ENCODE data around the gene C3AR1.
"Not testable (repeated sequence)": the region's sequence is repeated elsewhere in the genome, so short reads cannot be mapped to it uniquely, and the experiment has no call there.

The C3AR1 gene

DNA sequence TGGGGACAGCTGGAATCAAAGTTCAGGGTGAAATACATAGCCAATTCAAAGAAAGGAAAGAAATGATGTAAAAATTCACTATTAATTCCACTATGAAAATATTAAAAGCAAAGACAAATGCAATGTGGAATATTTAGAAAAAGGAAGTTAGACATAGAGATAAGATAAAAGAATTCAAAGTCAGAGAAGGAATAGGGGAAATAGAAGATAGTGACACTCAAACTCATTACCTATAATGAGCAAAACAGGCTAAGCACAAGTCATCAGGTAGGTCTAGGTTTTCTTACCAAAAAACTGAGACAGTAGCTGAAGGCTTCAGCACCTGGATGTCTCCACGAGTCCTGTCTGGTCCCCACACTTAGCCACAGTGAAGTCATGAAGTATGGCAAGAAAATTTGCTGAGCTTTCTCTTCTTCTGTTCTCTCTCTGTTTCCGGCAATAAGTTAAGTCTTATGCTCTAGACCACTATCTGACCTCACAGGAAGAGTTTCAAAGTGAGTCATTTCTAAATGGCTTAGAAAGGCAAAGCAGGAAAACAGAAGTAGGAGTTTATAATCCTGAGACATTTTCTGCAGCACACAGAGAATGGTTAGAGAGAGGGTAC, at the start of gene C3AR1:
C3AR1 (minus strand) TSS at position 369 of the 604 bp plus-strand sequence. CDS start 6,174 bp downstream, outside the sequence.
- DNase-seq (ENCODE audit: low read depth in 2 of 2), result no peak

- not testable (repeated sequence) for DNase-seq (ENCODE audit: low read depth in 2 of 2)
Observed at GRCh38 chr12:8113117-8113516, 47.0 kb upstream of the C3AR1 start.

GRCh38 chr12:8108808-8109398, 42.7 kb upstream of the C3AR1 start:
- peak; percentile 53 for DNase-seq (ENCODE audit: low read depth in 2 of 2)

DNA sequence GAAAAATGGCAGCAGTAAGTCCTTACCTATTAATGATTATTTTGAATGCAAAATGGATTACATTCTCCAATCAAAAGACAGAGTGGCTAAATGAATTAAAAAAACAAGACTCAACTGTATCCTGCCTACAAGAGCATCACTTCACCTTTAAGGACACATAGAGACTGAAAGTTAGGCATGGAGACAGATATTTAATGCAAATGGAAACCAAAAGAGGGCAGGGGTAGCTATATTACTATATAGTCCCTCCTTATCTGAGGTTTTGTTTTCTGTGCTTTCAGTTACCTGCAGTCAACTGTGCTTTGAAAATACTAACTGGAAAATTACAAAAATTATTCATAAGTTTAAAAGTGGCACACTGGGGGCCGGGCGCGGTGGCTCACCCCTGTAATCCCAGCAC, 33.1 kb upstream of the C3AR1 start:
- DNase-seq (ENCODE audit: low read depth in 2 of 2), result no peak

- no peak for DNase-seq (ENCODE audit: low read depth in 2 of 2)
Observed at GRCh38 chr12:8096281-8096915, 30.2 kb upstream of the C3AR1 start.

- DNase-seq (ENCODE audit: low read depth in 2 of 2), result no peak
Observed at GRCh38 chr12:8093291-8093690, 27.1 kb upstream of the C3AR1 start.

DNA sequence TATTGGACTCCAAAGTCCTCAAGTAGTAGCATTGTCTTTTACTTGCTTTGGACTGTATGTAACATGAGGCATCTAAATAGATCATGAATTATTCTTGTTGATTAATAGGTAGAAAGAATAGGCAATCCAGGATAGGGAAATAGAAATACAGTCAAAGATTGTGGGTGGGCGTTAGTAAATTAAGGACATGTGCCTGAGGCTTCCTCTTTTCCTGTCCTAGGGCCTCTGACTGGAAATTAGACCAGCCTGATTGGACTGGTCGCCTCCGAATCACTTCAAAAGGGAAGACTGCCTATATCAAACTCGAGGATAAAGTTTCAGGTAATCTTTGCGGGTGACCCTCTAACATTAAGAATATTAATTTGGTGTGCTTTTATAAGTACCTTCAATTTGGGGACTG, 23.6 kb upstream of the C3AR1 start:
- DNase-seq (ENCODE audit: low read depth in 2 of 2), result no peak

DNA sequence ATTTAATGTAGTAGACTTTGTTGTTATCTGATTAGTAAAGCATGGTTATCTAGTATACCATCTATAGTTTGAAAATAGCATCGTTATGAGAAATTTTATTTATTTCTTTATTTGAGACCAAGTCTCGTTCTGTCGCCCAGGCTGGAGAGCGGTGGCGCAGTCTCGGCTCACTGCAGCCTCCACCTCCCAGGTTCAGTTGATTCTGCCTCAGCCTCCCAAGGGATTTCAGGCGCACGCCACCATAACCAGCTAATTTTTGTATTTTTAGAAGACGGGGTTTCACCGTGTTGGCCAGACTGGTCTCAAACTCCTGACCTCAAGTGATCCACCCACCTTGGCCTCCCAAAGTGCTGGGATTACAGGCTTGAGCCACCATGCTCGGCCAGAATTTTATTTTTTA, 23.1 kb upstream of the C3AR1 start:
- DNase-seq (ENCODE audit: low read depth in 2 of 2), result not testable (repeated sequence)

DNA sequence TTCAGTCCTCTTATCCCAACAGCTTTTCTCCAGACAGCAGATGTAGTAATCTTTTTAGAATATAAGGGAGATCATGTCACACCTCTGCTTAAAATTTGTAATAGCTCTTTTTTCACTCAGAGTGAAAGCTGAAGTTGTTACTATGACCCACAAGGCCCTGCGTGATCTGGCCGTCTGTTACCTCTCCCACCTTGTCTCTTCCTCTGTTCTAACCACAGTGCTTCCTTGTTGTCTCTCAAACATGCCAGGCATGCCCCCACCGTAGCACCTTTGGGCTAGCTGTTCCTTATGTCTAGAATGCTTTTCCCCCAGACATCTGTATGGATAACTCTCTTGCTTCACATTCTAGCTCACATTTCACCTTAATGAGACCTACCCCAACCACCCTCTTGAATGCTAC, 22.4 kb upstream of the C3AR1 start:
- DNase-seq (ENCODE audit: low read depth in 2 of 2), result no peak

- no peak for DNase-seq (ENCODE audit: low read depth in 2 of 2)
Observed at GRCh38 chr12:8087666-8088065, 21.5 kb upstream of the C3AR1 start.

- DNase-seq (ENCODE audit: low read depth in 2 of 2), result not testable (repeated sequence)
Observed at GRCh38 chr12:8084351-8084750, 18.2 kb upstream of the C3AR1 start.

DNA sequence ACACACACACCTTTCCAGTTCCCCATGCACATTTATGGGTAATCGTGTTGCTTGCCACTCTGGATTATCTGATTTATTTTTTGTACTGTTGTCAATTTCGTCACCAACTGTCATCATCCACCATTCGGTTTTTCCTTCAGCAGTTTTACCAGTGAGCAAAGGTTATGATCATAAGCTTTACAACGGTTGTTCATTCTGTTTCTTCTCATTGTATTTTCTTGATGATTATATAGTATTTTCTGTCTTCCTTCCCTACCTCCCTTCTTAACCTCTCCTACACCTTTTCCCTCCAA, 16.6 kb upstream of the C3AR1 start:
- no peak for DNase-seq (ENCODE audit: low read depth in 2 of 2)

GRCh38 chr12:8081251-8081920, 15.2 kb upstream of the C3AR1 start:
- DNase-seq (ENCODE audit: low read depth in 2 of 2), result no peak

DNA sequence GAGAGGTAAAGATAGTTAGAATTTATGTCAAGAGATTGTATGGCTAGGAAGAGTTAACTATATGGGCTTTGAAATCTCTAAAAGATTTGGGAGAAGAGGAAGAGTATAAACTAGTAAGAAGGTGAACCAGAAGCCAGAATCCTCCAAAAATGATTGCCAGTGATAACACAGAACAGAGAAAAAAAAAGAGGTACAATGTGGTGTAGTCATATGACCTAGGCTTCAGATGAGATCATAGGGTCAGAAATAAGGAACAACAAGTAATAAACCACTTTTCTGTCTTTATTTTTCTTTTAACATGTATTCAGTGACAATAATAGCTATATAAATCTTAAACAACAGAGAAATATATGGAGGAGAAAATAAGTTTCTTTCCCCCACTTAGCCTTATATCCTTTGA, 14.0 kb upstream of the C3AR1 start:
- no peak for DNase-seq (ENCODE audit: low read depth in 2 of 2)

DNA sequence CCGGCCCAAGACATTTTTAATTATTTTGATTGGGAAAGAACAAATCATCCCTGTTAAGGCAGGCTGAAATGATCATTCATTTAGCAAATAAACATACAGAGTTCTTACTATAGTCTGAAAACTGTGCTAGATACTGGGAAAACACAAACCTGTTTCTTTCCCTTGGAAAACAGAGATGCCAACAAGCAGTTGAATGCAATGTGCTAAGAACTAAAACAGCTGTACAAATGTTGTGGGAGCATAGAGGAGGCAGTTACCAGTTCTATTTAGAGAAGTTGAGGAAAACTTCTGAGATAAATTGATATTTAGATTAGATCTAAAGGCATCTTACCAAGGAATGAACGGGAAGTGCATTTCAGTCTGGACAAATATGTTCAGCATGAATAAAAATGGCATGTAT, 12.8 kb upstream of the C3AR1 start:
- DNase-seq (ENCODE audit: low read depth in 2 of 2), result no peak

GRCh38 chr12:8078398-8078797, 12.2 kb upstream of the C3AR1 start:
- peak; percentile 32 for DNase-seq (ENCODE audit: low read depth in 2 of 2)

GRCh38 chr12:8077207-8077606, 11.0 kb upstream of the C3AR1 start:
- no peak for DNase-seq (ENCODE audit: low read depth in 2 of 2)

DNA sequence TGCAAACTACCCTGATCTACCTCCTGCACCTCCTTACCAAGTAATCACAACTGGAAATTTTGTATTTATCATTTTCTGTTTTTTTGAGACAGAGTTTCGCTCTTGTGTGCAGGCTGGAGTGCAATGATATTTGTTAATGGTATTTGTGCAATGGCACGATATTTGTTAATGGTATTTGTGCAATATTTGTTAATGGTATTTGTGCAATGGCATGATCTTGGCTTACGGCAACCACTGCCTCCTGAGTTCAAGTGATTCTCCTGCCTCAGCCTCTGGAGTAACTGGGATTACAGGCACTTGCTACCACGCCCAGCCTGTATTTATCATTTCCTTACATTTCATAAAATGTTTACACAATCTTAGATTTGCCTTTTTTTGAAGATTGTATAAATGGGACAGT, 10.2 kb upstream of the C3AR1 start:
- no peak for DNase-seq (ENCODE audit: low read depth in 2 of 2)

- no peak for DNase-seq (ENCODE audit: low read depth in 2 of 2)
Observed at GRCh38 chr12:8075935-8076334, 9.8 kb upstream of the C3AR1 start.

DNA sequence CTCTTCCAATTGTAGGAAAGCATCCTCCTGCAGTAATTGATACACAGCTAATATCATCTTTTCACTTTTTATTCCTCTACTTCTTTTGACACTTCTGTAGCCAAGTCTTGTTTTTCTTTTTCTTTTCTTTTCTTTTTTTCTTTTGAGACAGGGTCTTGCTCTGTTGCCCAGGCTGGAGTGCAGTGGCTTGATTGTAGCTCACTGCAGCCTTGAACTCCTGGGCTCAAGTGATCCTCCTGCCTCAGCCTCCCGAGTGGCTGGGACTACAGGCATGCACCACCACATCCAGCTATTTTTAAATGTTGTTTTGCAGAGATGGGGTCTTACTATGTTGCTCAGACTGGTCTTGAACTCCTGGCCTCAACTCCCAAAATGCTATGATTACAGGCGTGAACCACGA, 5.7 kb upstream of the C3AR1 start:
- DNase-seq (ENCODE audit: low read depth in 2 of 2), result not testable (repeated sequence)

DNA sequence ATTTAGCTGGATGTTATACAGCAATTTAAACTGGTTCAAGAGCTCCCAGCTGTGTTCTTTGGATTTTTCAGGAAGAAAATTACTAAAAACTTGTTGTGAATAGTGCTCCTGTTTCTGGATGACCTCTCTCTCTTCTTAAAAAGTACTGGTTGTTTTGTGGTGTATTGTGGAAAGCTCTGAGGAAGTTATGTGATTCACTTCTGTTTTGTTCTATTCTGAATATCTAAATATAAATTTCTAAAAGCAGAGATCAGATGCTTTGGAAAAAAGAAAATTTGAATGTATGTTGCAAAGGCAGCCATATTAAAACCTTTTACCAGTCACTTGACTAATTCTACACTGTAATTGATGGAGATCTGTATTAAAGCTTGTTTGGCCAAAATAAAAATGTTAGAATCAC, 3.4 kb upstream of the C3AR1 start:
- no peak for DNase-seq (ENCODE audit: low read depth in 2 of 2)

DNA sequence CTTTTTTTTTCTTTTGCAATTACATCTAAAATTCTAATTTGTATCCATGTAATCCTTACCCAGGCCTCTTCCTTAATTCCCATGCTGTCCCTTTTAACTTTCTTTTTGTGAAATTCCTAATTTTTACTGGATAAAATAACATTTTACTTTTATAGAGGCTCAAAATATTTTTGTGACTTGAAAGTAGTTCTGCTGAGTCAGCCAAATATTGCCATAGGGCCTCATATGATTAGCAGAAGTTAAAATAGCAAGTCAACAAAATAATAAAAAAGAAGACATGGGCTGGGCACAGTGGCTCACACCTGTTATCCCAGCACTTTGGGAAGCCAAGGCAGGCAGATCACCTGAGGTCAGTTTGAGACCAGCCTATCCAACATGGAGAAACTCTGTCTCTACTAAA, 2.0 kb downstream of the C3AR1 start:
- no peak for DNase-seq (ENCODE audit: low read depth in 2 of 2)

- DNase-seq (ENCODE audit: low read depth in 2 of 2), result no peak
Observed at GRCh38 chr12:8058506-8058905, 7.7 kb downstream of the C3AR1 start.
